SU-DHL-6 (cell line): Measurements from ENCODE around the gene PPP1R7.

ENCODE experiments used
- EZH2phosphoT487 ChIP-seq: fragments of 200-600 bp; sonication (generic), shearing (Covaris generic); conservative IDR thresholded peaks from 2 replicates; pipeline ENCODE4 v1.6.1; 2018; ENCODE audit warnings: mild to moderate bottlenecking, antibody characterized with exemption, low read length, moderate library complexity, mixed read lengths
- TF ChIP-seq, protein P1 (sequence below): fragments of 200-600 bp; sonication (generic); IDR thresholded peaks from one replicate; pipeline ENCODE4 v1.5.1; 2017; ENCODE audit warnings: antibody characterized with exemption, mild to moderate bottlenecking, low read length, moderate library complexity; ENCODE audit not compliant: insufficient read depth, poor library complexity, severe bottlenecking

DNA sequence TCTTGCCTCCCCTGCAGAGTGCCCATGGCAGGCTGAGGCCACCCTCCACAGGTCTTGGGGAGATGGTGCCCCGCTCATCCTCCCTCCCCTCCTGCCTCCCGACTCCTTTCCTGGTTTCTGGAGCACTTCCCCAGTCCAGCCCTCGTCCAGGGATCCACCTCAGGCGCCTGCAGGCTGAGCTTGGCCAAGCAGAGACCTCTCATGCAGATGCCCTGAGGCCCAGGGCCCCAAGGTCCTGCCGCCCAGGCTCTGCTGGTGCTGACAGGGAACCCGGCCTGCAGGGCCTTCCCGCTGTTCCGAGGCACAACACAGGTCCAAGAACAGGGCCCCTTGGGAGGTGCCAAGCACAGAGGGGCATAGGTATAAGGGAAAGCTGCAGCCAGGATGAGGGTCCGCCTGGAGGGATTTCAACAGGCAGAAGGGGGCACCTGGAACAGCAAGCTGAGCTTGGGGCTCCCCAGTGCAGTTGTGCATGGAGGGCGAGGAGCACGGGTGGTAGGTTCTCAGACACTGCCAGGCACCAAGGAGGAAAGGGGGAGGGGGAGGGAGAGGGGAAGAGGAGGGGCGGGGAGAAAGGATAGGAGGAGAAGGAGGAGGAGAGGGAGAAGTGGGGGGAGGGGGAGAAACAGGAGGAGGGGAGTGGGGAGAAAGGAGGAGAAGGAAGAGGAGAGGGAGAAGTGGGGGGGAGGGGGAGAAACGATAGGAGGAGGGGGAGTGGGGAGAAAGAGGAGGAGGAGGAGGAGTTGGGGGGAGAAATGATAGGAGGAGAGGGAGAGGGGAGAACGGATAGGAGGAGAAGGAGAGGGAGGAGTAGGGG lies 37.0 kb downstream of the PPP1R7 start:
- TF ChIP-seq, protein P1, sequence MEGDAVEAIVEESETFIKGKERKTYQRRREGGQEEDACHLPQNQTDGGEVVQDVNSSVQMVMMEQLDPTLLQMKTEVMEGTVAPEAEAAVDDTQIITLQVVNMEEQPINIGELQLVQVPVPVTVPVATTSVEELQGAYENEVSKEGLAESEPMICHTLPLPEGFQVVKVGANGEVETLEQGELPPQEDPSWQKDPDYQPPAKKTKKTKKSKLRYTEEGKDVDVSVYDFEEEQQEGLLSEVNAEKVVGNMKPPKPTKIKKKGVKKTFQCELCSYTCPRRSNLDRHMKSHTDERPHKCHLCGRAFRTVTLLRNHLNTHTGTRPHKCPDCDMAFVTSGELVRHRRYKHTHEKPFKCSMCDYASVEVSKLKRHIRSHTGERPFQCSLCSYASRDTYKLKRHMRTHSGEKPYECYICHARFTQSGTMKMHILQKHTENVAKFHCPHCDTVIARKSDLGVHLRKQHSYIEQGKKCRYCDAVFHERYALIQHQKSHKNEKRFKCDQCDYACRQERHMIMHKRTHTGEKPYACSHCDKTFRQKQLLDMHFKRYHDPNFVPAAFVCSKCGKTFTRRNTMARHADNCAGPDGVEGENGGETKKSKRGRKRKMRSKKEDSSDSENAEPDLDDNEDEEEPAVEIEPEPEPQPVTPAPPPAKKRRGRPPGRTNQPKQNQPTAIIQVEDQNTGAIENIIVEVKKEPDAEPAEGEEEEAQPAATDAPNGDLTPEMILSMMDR, result no peak
- no peak for TF ChIP-seq EZH2phosphoT487
